Lower lobe of right lung (tissue), 2 donors: ENCODE data around the gene ERAS. TPM values are rescaled to one million over a fixed set of nuclear protein-coding genes. Genes with fewer than 3 reads are reported as not detected.
A peak's percentile ranks its signal among the peaks of the same experiment; 100 is the strongest.

Experiments
- ATAC-seq, 2 donors: fragments of 200-7000 bp; cut with Tn5 transposase; one replicate each; pipeline ENCODE4 v1.9.1; 2020 to 2022; ENCODE audit warnings: mild to moderate bottlenecking in 2 of 2, moderate library complexity in 2 of 2
- DNase-seq: peaks from one replicate; pipeline ENCODE4 v3.0.0-alpha.2; 2020
- H3K27ac ChIP-seq: fragments of 200-600 bp; one replicate; pipeline ENCODE4 v1.8.0; 2022
- H3K27me3 ChIP-seq: fragments of 200-600 bp; one replicate; pipeline ENCODE4 v1.8.0; 2022; ENCODE audit warnings: low read depth
- H3K36me3 ChIP-seq: fragments of 200-600 bp; one replicate; pipeline ENCODE4 v1.8.0; 2022; ENCODE audit warnings: mild to moderate bottlenecking
- H3K4me1 ChIP-seq: fragments of 200-600 bp; one replicate; pipeline ENCODE4 v1.8.0; 2022
- H3K4me3 ChIP-seq: fragments of 200-600 bp; one replicate; pipeline ENCODE4 v1.8.0; 2022; ENCODE audit warnings: mild to moderate bottlenecking
- H3K9me3 ChIP-seq: fragments of 200-600 bp; one replicate; pipeline ENCODE4 v1.8.0; 2022
- intact Hi-C: fragments of 100-400 bp; cut with DNase I; formaldehyde crosslinking; loops from one replicate; pipeline ENCODE4 v1.11.0; 2022
- total RNA-seq: library from RNA; stranded (reverse); fragmentation: NEBNext Ultra II Directional; extraction: Animal tissue kit (Norgen Biotek cat#: 25700); gene quantifications from one replicate; pipeline ENCODE4 v1.2.1, GENCODE V29; 2021
- TF ChIP-seq, protein P1 (sequence below): fragments of 200-600 bp; IDR thresholded peaks from one replicate; pipeline ENCODE4 v1.8.0; 2022; ENCODE audit warnings: antibody characterized with exemption, mild to moderate bottlenecking
- donor health status: DM: no; HTN: yes; CAD: no; lungs with severe emphysema.

ERAS gene
- total RNA-seq, 1 donor from 2014 or later, result not detected

DNA sequence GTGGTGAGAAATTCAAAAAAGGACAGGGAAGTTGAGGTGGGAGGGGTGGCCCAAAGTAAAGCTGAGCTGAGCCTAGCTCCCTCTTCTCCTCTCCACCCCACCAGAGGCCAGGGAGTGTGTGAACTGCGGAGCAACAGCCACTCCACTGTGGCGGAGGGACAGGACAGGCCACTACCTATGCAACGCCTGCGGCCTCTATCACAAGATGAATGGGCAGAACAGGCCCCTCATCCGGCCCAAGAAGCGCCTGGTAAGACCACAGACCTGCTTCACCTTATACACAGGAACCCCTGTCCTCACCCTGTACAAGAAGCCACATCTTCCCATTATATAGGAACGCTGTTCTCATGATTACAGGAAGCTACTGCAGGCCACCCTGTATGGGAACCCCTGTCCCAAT lies 34.1 kb upstream of the ERAS start:
- H3K27ac ChIP-seq, result no peak overlapping the region
- H3K27me3 ChIP-seq, result no peaks in the 10 kb centered on the region
- no peaks in the 10 kb centered on the region for H3K4me1 ChIP-seq
- intact Hi-C loops, result no loop called here
- TF ChIP-seq, protein P1, sequence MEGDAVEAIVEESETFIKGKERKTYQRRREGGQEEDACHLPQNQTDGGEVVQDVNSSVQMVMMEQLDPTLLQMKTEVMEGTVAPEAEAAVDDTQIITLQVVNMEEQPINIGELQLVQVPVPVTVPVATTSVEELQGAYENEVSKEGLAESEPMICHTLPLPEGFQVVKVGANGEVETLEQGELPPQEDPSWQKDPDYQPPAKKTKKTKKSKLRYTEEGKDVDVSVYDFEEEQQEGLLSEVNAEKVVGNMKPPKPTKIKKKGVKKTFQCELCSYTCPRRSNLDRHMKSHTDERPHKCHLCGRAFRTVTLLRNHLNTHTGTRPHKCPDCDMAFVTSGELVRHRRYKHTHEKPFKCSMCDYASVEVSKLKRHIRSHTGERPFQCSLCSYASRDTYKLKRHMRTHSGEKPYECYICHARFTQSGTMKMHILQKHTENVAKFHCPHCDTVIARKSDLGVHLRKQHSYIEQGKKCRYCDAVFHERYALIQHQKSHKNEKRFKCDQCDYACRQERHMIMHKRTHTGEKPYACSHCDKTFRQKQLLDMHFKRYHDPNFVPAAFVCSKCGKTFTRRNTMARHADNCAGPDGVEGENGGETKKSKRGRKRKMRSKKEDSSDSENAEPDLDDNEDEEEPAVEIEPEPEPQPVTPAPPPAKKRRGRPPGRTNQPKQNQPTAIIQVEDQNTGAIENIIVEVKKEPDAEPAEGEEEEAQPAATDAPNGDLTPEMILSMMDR, result no peak
- H3K36me3 ChIP-seq, result no peaks in the 10 kb centered on the region
- no peaks in the 10 kb centered on the region for H3K9me3 ChIP-seq
- no peak for ATAC-seq
- no peak for DNase-seq
- no peak overlapping the region for H3K4me3 ChIP-seq

DNA sequence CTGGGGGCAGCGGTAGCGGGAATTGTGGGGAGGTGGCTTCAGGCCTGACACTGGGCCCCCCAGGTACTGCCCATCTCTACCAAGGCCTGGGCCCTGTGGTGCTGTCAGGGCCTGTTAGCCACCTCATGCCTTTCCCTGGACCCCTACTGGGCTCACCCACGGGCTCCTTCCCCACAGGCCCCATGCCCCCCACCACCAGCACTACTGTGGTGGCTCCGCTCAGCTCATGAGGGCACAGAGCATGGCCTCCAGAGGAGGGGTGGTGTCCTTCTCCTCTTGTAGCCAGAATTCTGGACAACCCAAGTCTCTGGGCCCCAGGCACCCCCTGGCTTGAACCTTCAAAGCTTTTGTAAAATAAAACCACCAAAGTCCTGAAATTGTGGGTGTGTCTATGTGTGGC lies 32.4 kb upstream of the ERAS start:
- Histone ChIP-seq H3K9me3 (no peaks in the 10 kb centered on the region), H3K27me3 (no peaks in the 10 kb centered on the region), H3K36me3 (no peaks in the 10 kb centered on the region), H3K27ac (no peak overlapping the region), H3K4me1 (no peaks in the 10 kb centered on the region), H3K4me3 (no peak overlapping the region)
- no peak for ATAC-seq
- DNase-seq, result no peak
- intact Hi-C loops, result no loop called here
- TF ChIP-seq, protein P1, result no peak

DNA sequence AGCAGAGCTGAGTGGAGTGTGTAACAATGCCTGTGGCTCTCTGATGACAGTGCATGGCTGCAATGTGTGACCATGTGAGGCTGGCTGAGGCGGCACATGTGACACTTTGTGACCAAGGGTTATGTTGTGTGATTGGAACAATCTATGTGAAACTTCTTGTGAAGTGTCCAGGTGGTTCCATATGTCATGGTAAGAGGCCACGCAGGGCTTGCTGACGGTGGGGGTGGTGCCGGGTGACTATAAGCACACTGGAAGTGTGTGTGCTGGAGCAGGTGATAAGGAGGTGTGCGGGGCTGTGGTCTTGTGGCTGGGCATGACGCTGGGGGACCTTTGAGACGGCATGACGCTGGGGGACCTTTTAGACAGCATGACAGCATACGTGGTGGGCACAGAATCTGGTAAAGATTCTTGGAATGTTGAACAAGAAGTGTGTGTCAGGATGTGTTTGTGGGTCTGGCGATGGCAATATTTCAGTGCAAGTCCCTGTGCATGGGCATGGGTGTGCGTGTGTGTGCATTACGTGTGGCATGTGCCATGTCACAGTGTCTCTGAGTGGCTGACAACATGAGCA lies 31.9 kb upstream of the ERAS start:
- TF ChIP-seq, protein P1, result no peak
- ATAC-seq (no peak), DNase-seq (no peak)
- no peaks in the 10 kb centered on the region for H3K9me3 ChIP-seq
- H3K27me3 ChIP-seq, result no peaks in the 10 kb centered on the region
- intact Hi-C loops, result no loop called here
- no peaks in the 10 kb centered on the region for H3K4me1 ChIP-seq
- H3K27ac ChIP-seq, result no peak overlapping the region
- H3K4me3 ChIP-seq, result no peak overlapping the region
- H3K36me3 ChIP-seq, result no peaks in the 10 kb centered on the region

DNA sequence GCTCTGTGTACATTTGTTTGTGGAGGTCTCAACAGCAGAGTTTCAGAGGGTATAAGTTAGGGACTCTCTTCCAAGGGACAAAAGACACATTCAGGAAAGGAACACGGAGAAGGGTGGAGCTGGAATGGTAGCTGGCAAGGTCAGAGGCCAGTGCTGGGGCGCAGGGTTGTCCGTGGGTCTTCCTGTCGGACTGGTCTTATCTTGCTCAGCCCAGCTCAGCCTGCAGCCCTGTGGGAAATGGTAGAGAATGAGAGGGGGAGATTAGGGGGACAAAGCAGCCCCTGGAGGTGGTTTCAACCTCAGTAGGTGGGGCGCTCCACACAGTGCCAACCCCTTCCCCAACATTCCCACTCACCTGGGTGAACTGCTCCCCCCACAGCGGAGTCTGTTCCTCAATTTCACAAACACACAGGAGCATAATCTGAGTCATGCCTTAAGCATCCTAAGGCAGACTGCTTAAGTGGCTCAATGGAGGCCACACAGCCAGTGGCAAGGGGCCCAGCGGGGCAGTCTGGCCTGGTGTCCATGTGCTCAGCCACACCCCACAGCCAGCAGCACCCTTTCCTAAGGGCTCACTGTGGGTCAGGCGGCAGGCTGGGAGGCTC lies 31.3 kb upstream of the ERAS start:
- DNase-seq (peak; percentile 72), ATAC-seq (peak; percentile 91 to 93)
- intact Hi-C loops, result no loop called here
- peak overlapping the region; percentile 18 for H3K27ac ChIP-seq
- TF ChIP-seq, protein P1, result no peak
- no peaks in the 10 kb centered on the region for H3K9me3 ChIP-seq
- no peaks in the 10 kb centered on the region for H3K36me3 ChIP-seq
- no peak overlapping the region for H3K4me3 ChIP-seq
- no peaks in the 10 kb centered on the region for H3K27me3 ChIP-seq
- H3K4me1 ChIP-seq, result no peaks in the 10 kb centered on the region

DNA sequence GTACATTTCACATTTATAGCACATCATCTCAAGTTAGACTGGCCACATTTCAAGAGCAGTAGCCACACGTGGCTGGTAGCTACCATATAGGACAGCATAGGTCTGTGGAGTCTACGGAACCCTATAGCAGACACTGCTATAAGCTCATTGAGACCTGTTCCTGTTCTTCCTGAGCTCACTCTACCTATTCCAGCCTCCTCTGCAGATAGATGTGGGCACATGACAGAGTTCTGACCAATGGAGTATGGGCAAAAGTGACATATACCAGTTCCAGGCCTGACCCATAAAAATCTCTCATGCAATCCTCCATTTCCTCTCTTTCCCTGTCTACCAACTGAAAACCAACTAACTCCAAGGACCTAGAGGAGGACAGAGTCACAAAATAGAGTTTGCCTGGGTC lies 28.0 kb upstream of the ERAS start:
- H3K27ac ChIP-seq, result no peak overlapping the region
- ATAC-seq (no peak), DNase-seq (no peak)
- H3K27me3 ChIP-seq, result no peaks in the 10 kb centered on the region
- peaks cover 5% of the 10 kb centered on the region for H3K4me1 ChIP-seq
- H3K9me3 ChIP-seq, result no peaks in the 10 kb centered on the region
- no peaks in the 10 kb centered on the region for H3K36me3 ChIP-seq
- TF ChIP-seq, protein P1, result no peak
- intact Hi-C loops, result no loop called here
- H3K4me3 ChIP-seq, result no peak overlapping the region
